Measurements from ENCODE around the gene LRRC36. TPM values are rescaled to one million over a fixed set of nuclear protein-coding genes. Genes with fewer than 3 reads are reported as not detected.

Gene LRRC36
- total RNA-seq, 1 experiment from 2014 or later, result not detected

DNA sequence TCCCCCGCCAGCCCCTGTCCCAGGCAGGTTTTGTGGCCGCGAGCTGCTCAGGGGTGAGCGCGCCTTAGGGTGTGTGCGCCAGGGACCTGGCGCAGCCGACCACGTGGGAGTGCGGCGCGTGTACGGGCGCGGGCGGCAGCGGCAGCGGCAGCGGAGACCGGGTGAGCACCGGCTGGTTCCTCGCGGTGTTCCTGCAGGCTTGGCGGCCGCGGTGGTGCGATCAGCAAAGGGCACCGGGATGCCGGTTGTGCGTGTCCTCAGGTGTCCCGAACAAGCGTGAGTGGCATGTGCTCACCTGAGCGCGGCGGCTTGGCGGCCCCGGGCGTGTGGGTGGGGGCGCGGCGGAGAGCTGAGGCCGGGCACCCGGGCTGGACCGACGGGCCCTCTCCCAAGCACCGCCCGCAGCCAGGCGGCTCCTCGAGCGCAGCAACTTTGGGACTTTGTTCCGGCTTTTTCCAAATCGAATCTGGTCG, 103.9 kb downstream of the LRRC36 start:
- CTCF ChIA-PET, result interaction anchor here (0.9 to 2.3 kb wide), 6 partner anchors 11 to 91 kb away, joined by 3 to 8 read pairs (median 3); no protein-coding TSS in a partner anchor
- ATAC-seq, result peak; percentile 49
- Histone ChIP-seq H3K79me2 (ENCODE audit: insufficient read depth, low read length) (no peaks in the 10 kb centered on the region), H3K27ac (ENCODE audit: low read depth, low read length) (peak overlapping the region; percentile 66), H3K4me1 (ENCODE audit: control insufficient read depth in 1 of 2, insufficient read depth in 2 of 2, low read length in 2 of 2) (peaks cover 6 to 44% of the 10 kb centered on the region in 2 experiments; a peak in 3 of 4 replicates), H3K4me2 (ENCODE audit: low read length) (peak overlapping the region; percentile 96), H3K36me3 (ENCODE audit: control insufficient read depth in 1 of 2, insufficient read depth in 2 of 2, low read length in 2 of 2) (no peaks in the 10 kb centered on the region), H4K20me1 (ENCODE audit: insufficient read depth) (no peaks in the 10 kb centered on the region), H3K9me3 (ENCODE audit: control insufficient read depth in 1 of 2, insufficient read depth in 1 of 2, low read depth in 1 of 2, low read length in 2 of 2) (no peaks in the 10 kb centered on the region), H3K9me2 (ENCODE audit: insufficient read depth) (no peaks in the 10 kb centered on the region), H3K4me3 (replicated peaks in 1 of 2; ENCODE audit: low read depth in 1 of 2, low read length in 2 of 2) (peak overlapping the region; percentile 60 to 71), H2AFZ (ENCODE audit: low read depth, low read length, poor library complexity, severe bottlenecking) (peak overlapping the region; percentile 54), H3K27me3 (ENCODE audit: insufficient read depth, low read length) (no peaks in the 10 kb centered on the region), H3K9ac (ENCODE audit: low read length) (peak overlapping the region; percentile 77)
- RAD21 ChIA-PET (ENCODE audit: low non-redundant PET in 1 of 2, low total read pairs in 2 of 2, uncharacterized antibody in 2 of 2, unreplicated experiment in 2 of 2), result interaction anchor here (0.7 to 0.8 kb wide), 2 partner anchors 26 to 170 kb away, joined by 3 read pairs; no protein-coding TSS in a partner anchor
- BruUV-seq (replicated peaks), result no TSS peak
- DNase-seq (ENCODE audit: low read depth, low spot score), result no peak
- POLR2A ChIA-PET, result interaction anchor here (0.9 kb wide), 2 partner anchors 8 to 13 kb away, joined by 3 read pairs; no protein-coding TSS in a partner anchor
- TF ChIP-seq, protein P1, sequence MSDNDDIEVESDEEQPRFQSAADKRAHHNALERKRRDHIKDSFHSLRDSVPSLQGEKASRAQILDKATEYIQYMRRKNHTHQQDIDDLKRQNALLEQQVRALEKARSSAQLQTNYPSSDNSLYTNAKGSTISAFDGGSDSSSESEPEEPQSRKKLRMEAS (IDR thresholded peaks at IDR 0.05), result peak; percentile 98
- TF ChIP-seq SRF (IDR thresholded peaks at IDR 0.05; ENCODE audit: low read depth), result no peak
- 0 out of 2 replicates have a peak, but pooled peaks have one; percentile 64 for TF ChIP-seq POLR2AphosphoS5 (IDR thresholded peaks at IDR 0.05; ENCODE audit: low read depth, low read length)
- intact Hi-C loops (cut with micrococcal nuclease), result no loop called here

DNA sequence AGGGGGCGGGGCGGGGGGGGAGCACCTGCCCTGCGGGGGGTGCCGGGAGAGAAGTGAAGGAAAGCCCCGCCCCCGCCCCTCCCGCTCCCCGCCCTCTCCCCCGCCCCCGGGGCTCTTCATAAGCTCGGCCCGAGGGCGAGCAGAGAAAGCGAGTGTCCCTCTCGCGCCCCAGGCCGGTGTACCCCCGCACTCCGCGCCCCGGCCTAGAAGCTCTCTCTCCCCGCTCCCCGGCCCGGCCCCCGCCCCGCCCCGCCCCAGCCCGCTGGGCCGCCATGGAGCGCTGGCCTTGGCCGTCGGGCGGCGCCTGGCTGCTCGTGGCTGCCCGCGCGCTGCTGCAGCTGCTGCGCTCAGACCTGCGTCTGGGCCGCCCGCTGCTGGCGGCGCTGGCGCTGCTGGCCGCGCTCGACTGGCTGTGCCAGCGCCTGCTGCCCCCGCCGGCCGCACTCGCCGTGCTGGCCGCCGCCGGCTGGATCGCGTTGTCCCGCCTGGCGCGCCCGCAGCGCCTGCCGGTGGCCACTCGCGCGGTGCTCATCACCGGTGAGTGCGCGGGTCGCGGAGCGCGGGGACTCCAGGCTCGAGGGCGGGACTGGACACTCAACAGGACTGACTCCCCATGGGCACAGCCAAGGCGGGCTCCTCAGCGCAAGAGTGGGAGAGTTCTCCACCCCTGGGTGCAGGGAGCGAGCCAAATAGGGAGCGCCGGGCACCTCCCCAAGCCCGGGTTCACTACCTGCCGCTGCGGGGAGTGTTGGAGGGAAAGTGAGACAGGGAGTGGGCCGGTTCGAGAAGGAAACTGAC, 104.6 kb downstream of the LRRC36 start, which contains the start of gene HSD11B2:
HSD11B2 (plus strand) TSS at position 145 of the 798 bp plus-strand sequence; CDS start at position 273, 128 bp downstream.
- Histone ChIP-seq H3K9me3 (ENCODE audit: control insufficient read depth in 1 of 2, insufficient read depth in 1 of 2, low read depth in 1 of 2, low read length in 2 of 2) (no peaks in the 10 kb centered on the region), H3K4me1 (ENCODE audit: control insufficient read depth in 1 of 2, insufficient read depth in 2 of 2, low read length in 2 of 2) (peaks cover 6 to 44% of the 10 kb centered on the region in 2 experiments; a peak in 3 of 4 replicates), H2AFZ (ENCODE audit: low read depth, low read length, poor library complexity, severe bottlenecking) (peak within 1 kb of the TSS; percentile 54), H3K27ac (ENCODE audit: low read depth, low read length) (peak within 1 kb of the TSS; percentile 82), H4K20me1 (ENCODE audit: insufficient read depth) (no peaks in the 10 kb centered on the region), H3K27me3 (ENCODE audit: insufficient read depth, low read length) (no peaks in the 10 kb centered on the region), H3K4me2 (ENCODE audit: low read length) (peak within 1 kb of the TSS; percentile 96), H3K36me3 (ENCODE audit: control insufficient read depth in 1 of 2, insufficient read depth in 2 of 2, low read length in 2 of 2) (no peaks in the 10 kb centered on the region), H3K4me3 (replicated peaks in 1 of 2; ENCODE audit: low read depth in 1 of 2, low read length in 2 of 2) (peak within 1 kb of the TSS; percentile 60 to 71), H3K9ac (ENCODE audit: low read length) (peak within 1 kb of the TSS; percentile 77), H3K9me2 (ENCODE audit: insufficient read depth) (no peaks in the 10 kb centered on the region), H3K79me2 (ENCODE audit: insufficient read depth, low read length) (no peaks in the 10 kb centered on the region)
- no TSS peak for BruUV-seq (replicated peaks)
- intact Hi-C loops (cut with micrococcal nuclease), result no loop called here
- TF ChIP-seq POLR2AphosphoS5 (IDR thresholded peaks at IDR 0.05; ENCODE audit: low read depth, low read length) (peak; percentile 66), RAD21 (IDR thresholded peaks at IDR 0.05; ENCODE audit: low read depth) (no peak), SP1 (IDR thresholded peaks at IDR 0.05; ENCODE audit: low read depth) (no peak), YY1 (IDR thresholded peaks at IDR 0.05; ENCODE audit: extremely low read depth, insufficient replicate concordance, low read depth, low read length) (peak; percentile 27), CEBPB (IDR thresholded peaks at IDR 0.05; ENCODE audit: low read depth) (no peak), ELF1 (IDR thresholded peaks at IDR 0.05; ENCODE audit: borderline replicate concordance, low read depth) (no peak), SIN3A (IDR thresholded peaks at IDR 0.05; ENCODE audit: low read depth) (no peak), ZFX (IDR thresholded peaks at IDR 0.05) (peak; percentile 56; the same call in 1 of the 2 replicates)
- TF ChIP-seq, protein P1 (IDR thresholded peaks at IDR 0.05), result no peak
- ATAC-seq, result peak; percentile 77
- ChIA-PET RAD21 (ENCODE audit: low non-redundant PET in 1 of 2, low total read pairs in 2 of 2, uncharacterized antibody in 2 of 2, unreplicated experiment in 2 of 2) (interaction anchor here (0.7 to 0.8 kb wide), 2 partner anchors 27 to 170 kb away, joined by 3 read pairs; no protein-coding TSS in a partner anchor), CTCF (interaction anchor here (0.9 to 2.3 kb wide), 6 partner anchors 10 to 90 kb away, joined by 3 to 8 read pairs (median 3); no protein-coding TSS in a partner anchor), POLR2A (interaction anchor here (0.8 to 0.9 kb wide), 3 partner anchors 9 to 35 kb away, joined by 3 to 6 read pairs (median 3); no protein-coding TSS in a partner anchor)
- peak; percentile 40 for DNase-seq (ENCODE audit: low read depth, low spot score)
